GM20000 (cell line): ENCODE data around the gene CYP3A4.
"Not testable (repeated sequence)": the region's sequence is repeated elsewhere in the genome, so short reads cannot be mapped to it uniquely, and the experiment has no call there.

Experiments used
- DNase-seq: peaks from one replicate; pipeline ENCODE4 v3.0.0; 2012; ENCODE audit warnings: low spot score
- TF ChIP-seq, protein P1 (sequence below): IDR thresholded peaks from 2 replicates; pipeline ENCODE4 v1.5.1; 2012; ENCODE audit warnings: mild to moderate bottlenecking, control low read depth; ENCODE audit errors: extremely low read depth, missing control alignments

The CYP3A4 gene

DNA sequence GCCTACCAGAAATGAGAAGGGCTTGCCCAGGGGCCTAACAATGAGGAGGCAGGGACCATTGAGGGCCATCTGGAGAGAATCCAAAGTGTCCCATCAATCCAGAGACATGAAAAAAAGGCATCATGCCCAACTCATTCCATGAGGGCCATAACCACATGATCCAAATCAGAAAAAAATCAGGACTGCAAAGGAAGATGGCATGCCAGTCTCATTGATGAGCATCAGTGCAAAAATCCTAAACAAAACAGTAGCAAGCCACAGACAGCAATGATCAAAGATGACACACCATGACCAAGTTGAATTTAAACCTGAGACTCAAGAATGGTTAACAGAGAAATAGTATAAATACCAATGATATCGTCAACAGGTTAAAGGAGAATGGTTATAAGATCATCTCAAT lies 7.0 kb upstream of the CYP3A4 start:
- DNase-seq: no peak
- TF ChIP-seq, protein P1, sequence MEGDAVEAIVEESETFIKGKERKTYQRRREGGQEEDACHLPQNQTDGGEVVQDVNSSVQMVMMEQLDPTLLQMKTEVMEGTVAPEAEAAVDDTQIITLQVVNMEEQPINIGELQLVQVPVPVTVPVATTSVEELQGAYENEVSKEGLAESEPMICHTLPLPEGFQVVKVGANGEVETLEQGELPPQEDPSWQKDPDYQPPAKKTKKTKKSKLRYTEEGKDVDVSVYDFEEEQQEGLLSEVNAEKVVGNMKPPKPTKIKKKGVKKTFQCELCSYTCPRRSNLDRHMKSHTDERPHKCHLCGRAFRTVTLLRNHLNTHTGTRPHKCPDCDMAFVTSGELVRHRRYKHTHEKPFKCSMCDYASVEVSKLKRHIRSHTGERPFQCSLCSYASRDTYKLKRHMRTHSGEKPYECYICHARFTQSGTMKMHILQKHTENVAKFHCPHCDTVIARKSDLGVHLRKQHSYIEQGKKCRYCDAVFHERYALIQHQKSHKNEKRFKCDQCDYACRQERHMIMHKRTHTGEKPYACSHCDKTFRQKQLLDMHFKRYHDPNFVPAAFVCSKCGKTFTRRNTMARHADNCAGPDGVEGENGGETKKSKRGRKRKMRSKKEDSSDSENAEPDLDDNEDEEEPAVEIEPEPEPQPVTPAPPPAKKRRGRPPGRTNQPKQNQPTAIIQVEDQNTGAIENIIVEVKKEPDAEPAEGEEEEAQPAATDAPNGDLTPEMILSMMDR: no peak

GRCh38 chr7:99790407-99790806 lies 6.4 kb upstream of the CYP3A4 start:
- TF ChIP-seq, protein P1: no peak
- no peak for DNase-seq

- no peak for DNase-seq
- TF ChIP-seq, protein P1: no peak
These were observed 5.6 kb upstream of the CYP3A4 start for GRCh38 chr7:99789441-99790070.

- TF ChIP-seq, protein P1: no peak
- DNase-seq: peak; percentile 35
These were observed 4.6 kb upstream of the CYP3A4 start for GRCh38 chr7:99788554-99788953.

DNA sequence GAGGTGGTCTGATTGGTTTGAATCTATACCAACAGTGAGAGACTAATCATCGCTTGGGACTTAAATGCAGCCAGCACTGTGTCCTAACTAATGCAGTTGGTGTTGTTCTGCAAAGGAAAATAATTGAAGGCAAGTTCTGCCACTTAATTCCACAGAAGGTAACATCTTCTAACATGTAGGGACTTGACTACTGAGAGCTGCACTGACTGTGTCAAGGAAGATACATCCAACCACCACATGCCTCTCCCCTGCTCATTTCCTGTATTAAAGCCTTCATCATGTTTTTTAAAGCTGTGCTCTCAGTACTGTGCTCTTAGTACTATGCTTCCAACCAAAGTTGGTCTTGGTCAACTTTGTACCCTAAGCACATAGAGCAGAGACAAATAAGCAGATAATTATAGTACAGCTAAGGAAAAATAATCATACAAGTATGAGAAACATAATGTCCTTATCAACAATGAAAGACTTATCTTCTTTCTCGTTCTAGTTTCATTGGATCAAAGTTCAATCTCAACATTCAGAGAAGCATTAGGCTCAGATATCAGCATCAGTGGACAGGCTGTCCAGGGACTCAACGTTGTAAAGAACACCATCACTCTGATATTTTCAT lies 2.8 kb upstream of the CYP3A4 start:
- no peak for DNase-seq
- TF ChIP-seq, protein P1: no peak

- not testable (repeated sequence) for DNase-seq
These were observed 1.7 kb upstream of the CYP3A4 start for GRCh38 chr7:99785654-99786053.

DNA sequence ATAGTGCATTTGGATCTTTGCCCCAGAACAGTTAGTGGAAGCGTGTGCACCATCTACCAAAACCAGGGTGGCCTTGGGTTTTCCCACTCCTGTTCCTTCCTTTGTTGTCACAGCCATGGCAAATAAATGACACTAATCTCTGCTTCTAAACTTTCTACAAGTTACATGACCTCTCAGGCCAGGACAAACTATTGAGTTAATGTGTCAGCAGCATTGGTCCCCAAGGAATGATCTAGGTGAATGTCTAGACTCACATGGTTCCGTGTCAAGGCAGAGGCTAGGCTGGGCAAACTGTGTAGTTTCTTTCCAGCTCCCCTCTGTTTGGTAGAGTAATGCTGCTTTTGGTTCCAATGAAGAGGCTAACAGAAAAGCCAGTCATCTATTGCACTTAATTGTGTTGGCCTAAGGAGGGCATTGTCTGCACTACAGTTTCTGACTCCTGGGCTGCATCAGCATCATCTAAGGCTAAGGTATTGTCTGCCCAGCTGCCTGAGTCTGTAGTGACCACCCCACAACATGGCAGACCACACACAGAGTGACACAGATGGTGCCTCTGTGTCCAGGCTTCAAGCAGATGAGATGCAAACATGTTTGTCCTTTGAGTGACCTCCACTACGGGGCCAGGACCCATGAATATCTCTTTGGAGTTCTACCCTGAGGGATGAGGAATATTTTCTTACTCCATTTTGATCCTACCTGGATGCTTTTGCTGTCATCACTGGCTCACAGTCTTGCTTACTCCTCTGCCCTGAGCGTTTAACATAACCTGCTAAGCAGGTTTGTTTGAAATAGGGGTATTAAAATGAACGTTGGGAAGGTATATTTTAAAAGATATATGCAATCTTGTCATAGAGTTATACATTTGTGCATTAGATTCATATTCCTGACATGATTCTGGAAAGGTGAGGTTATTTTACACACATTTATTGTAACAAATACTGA lies 1.7 kb downstream of the CYP3A4 start:
- TF ChIP-seq, protein P1: no peak
- no peak for DNase-seq
